Neuronal stem cell (in vitro differentiated cells): Measurements from ENCODE around the gene SHROOM3.

Experiments
- DNase-seq: peaks from one replicate; pipeline ENCODE4 v3.0.0-alpha.2; 2013; ENCODE audit warnings: low spot score
- H2AFZ ChIP-seq: one replicate; pipeline ENCODE4 v1.6.1; 2013; ENCODE audit warnings: mild to moderate bottlenecking, low read length, inconsistent platforms
- H2AK5ac ChIP-seq: 2 replicates; pipeline ENCODE4 v1.6.1; 2013; ENCODE audit warnings: low read depth, mild to moderate bottlenecking, inconsistent platforms, low read length, moderate library complexity, mixed read lengths
- H2BK120ac ChIP-seq: 2 replicates; pipeline ENCODE4 v1.6.1; 2013; ENCODE audit warnings: low read depth, mild to moderate bottlenecking, inconsistent platforms, low read length, moderate library complexity, mixed read lengths
- H2BK12ac ChIP-seq: one replicate; pipeline ENCODE4 v1.6.1; 2013; ENCODE audit warnings: low read length, inconsistent platforms
- H2BK15ac ChIP-seq: 2 replicates; pipeline ENCODE4 v1.6.1; 2013; ENCODE audit warnings: mild to moderate bottlenecking, low read length, inconsistent platforms, mixed read lengths
- H2BK5ac ChIP-seq: one replicate; pipeline ENCODE4 v1.6.1; 2013; ENCODE audit warnings: inconsistent platforms, mild to moderate bottlenecking, low read length, moderate library complexity
- H3K14ac ChIP-seq: one replicate; pipeline ENCODE4 v1.6.1; 2013; ENCODE audit warnings: low read length, inconsistent platforms
- H3K18ac ChIP-seq: 2 replicates; pipeline ENCODE4 v1.6.1; 2013; ENCODE audit warnings: low read length, inconsistent platforms
- H3K23ac ChIP-seq: 2 replicates; pipeline ENCODE4 v1.6.1; 2013; ENCODE audit warnings: low read depth, mild to moderate bottlenecking, mixed read lengths, low read length, inconsistent platforms; ENCODE audit not compliant: poor library complexity
- H3K27ac ChIP-seq: replicated peaks from 3 replicates; pipeline ENCODE4 v1.5.1; 2013; ENCODE audit warnings: low read length, inconsistent platforms
- H3K27me3 ChIP-seq, 3 experiments: 2 replicates each; pipeline ENCODE4 v1.6.1; 2013; ENCODE audit warnings: low read length in 3 of 3, mild to moderate bottlenecking in 2 of 3, inconsistent platforms in 1 of 3, low read depth in 1 of 3, mixed read lengths in 1 of 3, moderate library complexity in 1 of 3; ENCODE audit not compliant: control insufficient read depth in 3 of 3, insufficient read depth in 3 of 3
- H3K36me3 ChIP-seq, 2 donors: replicated peaks in 1 of 2; 2 replicates each; pipeline ENCODE4 v1.6.1; 2013; ENCODE audit warnings: low read length in 2 of 2; ENCODE audit not compliant: control insufficient read depth in 2 of 2, insufficient read depth in 2 of 2
- H3K4ac ChIP-seq: 2 replicates; pipeline ENCODE4 v1.6.1; 2013; ENCODE audit warnings: inconsistent platforms, mild to moderate bottlenecking, low read length, moderate library complexity
- H3K4me1 ChIP-seq, 2 donors: 1 replicate in 1 of 2; 2 replicates in 1 of 2; pipeline ENCODE4 v1.6.1; 2013; ENCODE audit warnings: low read length in 2 of 2, low read depth in 1 of 2; ENCODE audit not compliant: control insufficient read depth in 2 of 2, insufficient read depth in 1 of 2
- H3K4me2 ChIP-seq: one replicate; pipeline ENCODE4 v1.6.1; 2013; ENCODE audit warnings: mild to moderate bottlenecking, low read length, inconsistent platforms; ENCODE audit not compliant: insufficient read depth, poor library complexity, severe bottlenecking
- H3K4me3 ChIP-seq, 2 donors: 2 replicates each; pipeline ENCODE4 v1.5.1; 2013; ENCODE audit warnings: low read length in 2 of 2, mild to moderate bottlenecking in 2 of 2, inconsistent platforms in 1 of 2, moderate library complexity in 1 of 2
- H3K79me1 ChIP-seq: one replicate; pipeline ENCODE4 v1.6.1; 2013; ENCODE audit warnings: low read depth, mild to moderate bottlenecking, inconsistent platforms, low read length, moderate library complexity
- H3K9ac ChIP-seq: one replicate; pipeline ENCODE4 v1.6.1; 2013; ENCODE audit warnings: mild to moderate bottlenecking, low read depth, low read length, inconsistent platforms; ENCODE audit not compliant: poor library complexity
- H3K9me3 ChIP-seq, 2 donors: replicated peaks in 1 of 2; 2 replicates each; pipeline versions ENCODE3 to v1.6.1; 2013; ENCODE audit warnings: low read length in 2 of 2, mild to moderate bottlenecking in 2 of 2, inconsistent platforms in 1 of 2, low read depth in 1 of 2, mixed read lengths in 1 of 2, moderate library complexity in 1 of 2; ENCODE audit not compliant: control insufficient read depth in 2 of 2, insufficient read depth in 1 of 2
- H4K8ac ChIP-seq: one replicate; pipeline ENCODE4 v1.6.1; 2013; ENCODE audit warnings: low read depth, mild to moderate bottlenecking, inconsistent platforms, low read length, moderate library complexity
- H4K91ac ChIP-seq: one replicate; pipeline ENCODE4 v1.6.1; 2013; ENCODE audit warnings: low read length, low read depth, mild to moderate bottlenecking, inconsistent platforms; ENCODE audit not compliant: poor library complexity
- WGBS, 2 donors: extraction: QIAGEN DNeasy Blood & Tissue Kit; methylation state at CpG; one replicate each; pipeline ENCODE4 v1.1.7; 2013; ENCODE audit warnings: missing lambda C conversion rate in 2 of 2, mixed read lengths in 1 of 2; ENCODE audit not compliant: insufficient read length in 2 of 2, insufficient replicate concordance in 1 of 2; ENCODE audit errors: extremely low coverage in 2 of 2; 5-methylcytosine and 5-hydroxymethylcytosine counted together

Gene SHROOM3

GRCh38 chr4:76716658-76717057, 281.6 kb downstream of the SHROOM3 start:
- H3K79me1 ChIP-seq: no peaks in the 10 kb centered on the region
- H2AK5ac ChIP-seq: no peak overlapping the region
- peaks cover 8 to 9% of the 10 kb centered on the region in 2 donors for H3K4me1 ChIP-seq
- WGBS, 2 donors: no CpG with 5 or more reads among the region's 2 CpGs
- H3K4me3 ChIP-seq: no peak overlapping the region
- H3K4me2 ChIP-seq: no peak overlapping the region
- no peak overlapping the region for H3K4ac ChIP-seq
- H3K18ac ChIP-seq: no peak overlapping the region
- DNase-seq: no peak
- H2BK120ac ChIP-seq: no peak overlapping the region
- H3K9ac ChIP-seq: no peak overlapping the region
- peaks cover 0 to 8% of the 10 kb centered on the region in 2 donors for H3K9me3 ChIP-seq
- no peak overlapping the region for H2BK5ac ChIP-seq
- no peak overlapping the region for H4K91ac ChIP-seq
- no peaks in the 10 kb centered on the region for H3K27me3 ChIP-seq
- no peak overlapping the region for H3K23ac ChIP-seq
- no peak overlapping the region for H3K14ac ChIP-seq
- H2BK15ac ChIP-seq: no peak overlapping the region
- no peak overlapping the region for H2BK12ac ChIP-seq
- H4K8ac ChIP-seq: no peak overlapping the region
- H2AFZ ChIP-seq: no peak overlapping the region
- H3K27ac ChIP-seq: no peak overlapping the region
- peaks cover 2 to 90% of the 10 kb centered on the region in 2 donors for H3K36me3 ChIP-seq

GRCh38 chr4:76717431-76717830, 282.4 kb downstream of the SHROOM3 start:
- peaks cover 8 to 9% of the 10 kb centered on the region in 2 donors for H3K4me1 ChIP-seq
- no peak for DNase-seq
- no peak overlapping the region for H3K18ac ChIP-seq
- H2BK15ac ChIP-seq: no peak overlapping the region
- peaks cover 0 to 12% of the 10 kb centered on the region in 2 donors for H3K9me3 ChIP-seq
- H3K4ac ChIP-seq: no peak overlapping the region
- no peak overlapping the region for H2BK120ac ChIP-seq
- peaks cover 2 to 90% of the 10 kb centered on the region in 2 donors for H3K36me3 ChIP-seq
- H3K79me1 ChIP-seq: no peaks in the 10 kb centered on the region
- no CpG with 5 or more reads among the region's 1 CpG for WGBS, 2 donors
- no peak overlapping the region for H3K14ac ChIP-seq
- no peak overlapping the region for H3K4me2 ChIP-seq
- no peak overlapping the region for H2AFZ ChIP-seq
- no peak overlapping the region for H3K4me3 ChIP-seq
- no peak overlapping the region for H2AK5ac ChIP-seq
- H4K8ac ChIP-seq: no peak overlapping the region
- H3K23ac ChIP-seq: no peak overlapping the region
- no peak overlapping the region for H2BK12ac ChIP-seq
- H2BK5ac ChIP-seq: no peak overlapping the region
- H4K91ac ChIP-seq: no peak overlapping the region
- H3K9ac ChIP-seq: no peak overlapping the region
- no peak overlapping the region for H3K27ac ChIP-seq
- H3K27me3 ChIP-seq: no peaks in the 10 kb centered on the region

DNA sequence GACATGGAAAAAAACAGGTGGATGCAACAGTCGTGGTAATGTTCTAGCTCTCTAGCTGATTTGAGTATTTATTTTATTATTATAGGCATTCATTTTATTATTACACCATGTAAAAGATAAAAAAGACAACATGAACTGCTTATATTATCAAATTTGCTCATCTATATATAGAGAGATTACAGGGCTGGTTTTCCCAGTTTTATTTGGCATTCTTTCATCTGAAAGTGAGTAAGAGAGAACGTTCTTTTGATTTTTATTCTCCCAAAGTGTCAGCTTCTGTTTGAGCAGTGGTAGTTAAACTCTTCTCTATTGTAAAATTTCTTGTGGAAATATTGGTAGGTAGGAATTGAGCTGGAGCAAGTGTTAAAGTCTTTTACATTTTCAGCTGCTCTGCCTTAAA, 283.0 kb downstream of the SHROOM3 start:
- whole genome bisulfite sequencing, 2 donors: no CpG with 5 or more reads among the region's 2 CpGs

GRCh38 chr4:76718831-76719230, 283.8 kb downstream of the SHROOM3 start:
- H2AK5ac ChIP-seq: no peak overlapping the region
- no peak overlapping the region for H4K91ac ChIP-seq
- H3K18ac ChIP-seq: no peak overlapping the region
- H2BK12ac ChIP-seq: no peak overlapping the region
- no peak overlapping the region for H3K14ac ChIP-seq
- H2BK120ac ChIP-seq: no peak overlapping the region
- H2AFZ ChIP-seq: no peak overlapping the region
- no peaks in the 10 kb centered on the region for H3K27me3 ChIP-seq
- H3K27ac ChIP-seq: no peak overlapping the region
- H3K4me3 ChIP-seq: no peak overlapping the region
- no peak overlapping the region for H4K8ac ChIP-seq
- no peak overlapping the region for H3K4me2 ChIP-seq
- no peak overlapping the region for H3K23ac ChIP-seq
- no peak overlapping the region for H3K9ac ChIP-seq
- H3K9me3 ChIP-seq: peaks cover 0 to 12% of the 10 kb centered on the region in 2 donors
- H3K79me1 ChIP-seq: no peaks in the 10 kb centered on the region
- H3K36me3 ChIP-seq: peaks cover 0 to 81% of the 10 kb centered on the region in 2 donors
- WGBS, 2 donors: no CpG with 5 or more reads among the region's 1 CpG
- peaks cover 16 to 18% of the 10 kb centered on the region in 2 donors for H3K4me1 ChIP-seq
- H2BK5ac ChIP-seq: no peak overlapping the region
- H3K4ac ChIP-seq: no peak overlapping the region
- no peak overlapping the region for H2BK15ac ChIP-seq
- DNase-seq: no peak

More for the DNA sequence above, 283.0 kb downstream of the SHROOM3 start:
- Histone ChIP-seq H2BK120ac (no peak overlapping the region), H3K14ac (no peak overlapping the region), H3K9me3 (peaks cover 0 to 12% of the 10 kb centered on the region in 2 donors), H3K4me2 (no peak overlapping the region), H2BK12ac (no peak overlapping the region), H3K9ac (no peak overlapping the region), H3K18ac (no peak overlapping the region), H3K4me3 (no peak overlapping the region), H3K23ac (no peak overlapping the region), H2AK5ac (no peak overlapping the region), H2BK5ac (no peak overlapping the region), H3K4me1 (peaks cover 9 to 10% of the 10 kb centered on the region in 2 donors), H3K36me3 (peaks cover 0 to 89% of the 10 kb centered on the region in 2 donors), H3K4ac (no peak overlapping the region), H3K79me1 (no peaks in the 10 kb centered on the region), H2AFZ (no peak overlapping the region), H3K27me3 (no peaks in the 10 kb centered on the region), H4K8ac (no peak overlapping the region), H4K91ac (no peak overlapping the region), H2BK15ac (no peak overlapping the region), H3K27ac (no peak overlapping the region)
- DNase-seq: no peak
